A172 (cell line): ENCODE measurements around the gene ATP10D. TPM values are rescaled to one million over a fixed set of nuclear protein-coding genes. Genes with fewer than 3 reads are reported as not detected.
"Not testable (repeated sequence)": the region's sequence is repeated elsewhere in the genome, so short reads cannot be mapped to it uniquely, and the experiment has no call there.

Experiments used
- DNase-seq: peaks from one replicate; pipeline ENCODE4 v3.0.0-alpha.2; 2015; ENCODE audit warnings: low spot score
- total RNA-seq: library from RNA; depleted of rRNA; stranded (reverse); fragments of >200 nt; shearing (Covaris generic); gene quantifications from 2 replicates; pipeline ENCODE4 v1.2.3, GENCODE V29; 2014

ATP10D gene
- total RNA-seq, 1 experiment from 2014 or later = 23.3 TPM

- DNase-seq = not testable (repeated sequence)
These were observed 1.7 kb downstream of the ATP10D start for GRCh38 chr4:47486727-47487126.

- no peak for DNase-seq
These were observed 3.6 kb downstream of the ATP10D start for GRCh38 chr4:47488706-47489105.

- peak; percentile 40 for DNase-seq
These were observed 5.5 kb downstream of the ATP10D start for GRCh38 chr4:47490550-47490949.

- no peak for DNase-seq
These were observed 8.4 kb downstream of the ATP10D start for GRCh38 chr4:47493238-47494123.

- DNase-seq = no peak
These were observed 9.0 kb downstream of the ATP10D start for GRCh38 chr4:47494124-47494430.

- no peak for DNase-seq
These were observed 13.8 kb downstream of the ATP10D start for GRCh38 chr4:47498899-47499298.

GRCh38 chr4:47499700-47500099 is 14.6 kb downstream of the ATP10D start:
- no peak for DNase-seq

GRCh38 chr4:47500776-47501175 is 15.7 kb downstream of the ATP10D start:
- no peak for DNase-seq

GRCh38 chr4:47505147-47505546 is 20.1 kb downstream of the ATP10D start:
- no peak for DNase-seq

GRCh38 chr4:47505666-47506065 is 20.6 kb downstream of the ATP10D start:
- no peak for DNase-seq

- no peak for DNase-seq
These were observed 25.6 kb downstream of the ATP10D start for GRCh38 chr4:47510506-47511143.

- no peak for DNase-seq
These were observed 28.4 kb downstream of the ATP10D start for GRCh38 chr4:47513461-47513860.

GRCh38 chr4:47519239-47519883 is 34.3 kb downstream of the ATP10D start:
- DNase-seq = peak; percentile 21

- peak; percentile 87 for DNase-seq
These were observed 40.2 kb downstream of the ATP10D start for GRCh38 chr4:47525154-47525819.

- no peak for DNase-seq
These were observed 41.2 kb downstream of the ATP10D start for GRCh38 chr4:47526281-47526680.

GRCh38 chr4:47528646-47529045 is 43.6 kb downstream of the ATP10D start:
- peak; percentile 55 for DNase-seq

GRCh38 chr4:47530801-47531200 is 45.7 kb downstream of the ATP10D start:
- no peak for DNase-seq

- DNase-seq = peak; percentile 71
These were observed 46.3 kb downstream of the ATP10D start for GRCh38 chr4:47531241-47531953.

GRCh38 chr4:47531954-47532321 is 46.9 kb downstream of the ATP10D start:
- DNase-seq = no peak

- DNase-seq = no peak
These were observed 47.6 kb downstream of the ATP10D start for GRCh38 chr4:47532658-47533057.

- DNase-seq = peak; percentile 19
These were observed 48.7 kb downstream of the ATP10D start for GRCh38 chr4:47533689-47534347.
